Osteocyte (in vitro differentiated cells): ENCODE measurements around the gene CRIM1. TPM values are rescaled to one million over a fixed set of nuclear protein-coding genes. Genes with fewer than 3 reads are reported as not detected.
A peak's percentile ranks its signal among the peaks of the same experiment; 100 is the strongest.

Experiments used
- DNase-seq: peaks from one replicate; pipeline ENCODE4 v3.0.0; 2021; ENCODE audit warnings: mixed read lengths; ENCODE audit not compliant: unreplicated experiment; ENCODE audit errors: extremely low spot score
- H3K27ac Mint-ChIP-seq: one replicate; pipeline ENCODE4 v1.8.0; 2021; ENCODE audit warnings: mild to moderate bottlenecking, mixed read lengths; ENCODE audit not compliant: unreplicated experiment
- H3K27me3 Mint-ChIP-seq: one replicate; pipeline ENCODE4 v1.8.0; 2021; ENCODE audit warnings: mixed read lengths; ENCODE audit not compliant: unreplicated experiment
- H3K36me3 Mint-ChIP-seq: one replicate; pipeline ENCODE4 v1.8.0; 2021; ENCODE audit warnings: mixed read lengths; ENCODE audit not compliant: unreplicated experiment
- H3K4me1 Mint-ChIP-seq: one replicate; pipeline ENCODE4 v1.8.0; 2021; ENCODE audit warnings: mixed read lengths; ENCODE audit not compliant: unreplicated experiment
- H3K4me3 Mint-ChIP-seq: one replicate; pipeline ENCODE4 v1.8.0; 2021; ENCODE audit warnings: mild to moderate bottlenecking, moderate library complexity, mixed read lengths; ENCODE audit not compliant: unreplicated experiment
- H3K9me3 Mint-ChIP-seq: one replicate; pipeline ENCODE4 v1.8.0; 2021; ENCODE audit warnings: mixed read lengths; ENCODE audit not compliant: unreplicated experiment
- total RNA-seq: library from RNA; stranded (reverse); gene quantifications from 2 replicates; pipeline ENCODE4 v1.2.1, GENCODE V29; 2021
- TF ChIP-seq, protein P1 (sequence below): fragments of 200-600 bp; sonication (generic); IDR thresholded peaks from 2 replicates; pipeline ENCODE4 v1.5.0; 2021; ENCODE audit warnings: antibody characterized with exemption, mild to moderate bottlenecking, moderate library complexity

CRIM1 gene
- total RNA-seq, 1 donor from 2014 or later = 194 TPM

- H3K36me3 Mint-ChIP-seq = no peaks in the 10 kb centered on the region
- H3K9me3 Mint-ChIP-seq = no peaks in the 10 kb centered on the region
- peaks cover 94% of the 10 kb centered on the region for H3K4me1 Mint-ChIP-seq
- TF ChIP-seq, protein P1, sequence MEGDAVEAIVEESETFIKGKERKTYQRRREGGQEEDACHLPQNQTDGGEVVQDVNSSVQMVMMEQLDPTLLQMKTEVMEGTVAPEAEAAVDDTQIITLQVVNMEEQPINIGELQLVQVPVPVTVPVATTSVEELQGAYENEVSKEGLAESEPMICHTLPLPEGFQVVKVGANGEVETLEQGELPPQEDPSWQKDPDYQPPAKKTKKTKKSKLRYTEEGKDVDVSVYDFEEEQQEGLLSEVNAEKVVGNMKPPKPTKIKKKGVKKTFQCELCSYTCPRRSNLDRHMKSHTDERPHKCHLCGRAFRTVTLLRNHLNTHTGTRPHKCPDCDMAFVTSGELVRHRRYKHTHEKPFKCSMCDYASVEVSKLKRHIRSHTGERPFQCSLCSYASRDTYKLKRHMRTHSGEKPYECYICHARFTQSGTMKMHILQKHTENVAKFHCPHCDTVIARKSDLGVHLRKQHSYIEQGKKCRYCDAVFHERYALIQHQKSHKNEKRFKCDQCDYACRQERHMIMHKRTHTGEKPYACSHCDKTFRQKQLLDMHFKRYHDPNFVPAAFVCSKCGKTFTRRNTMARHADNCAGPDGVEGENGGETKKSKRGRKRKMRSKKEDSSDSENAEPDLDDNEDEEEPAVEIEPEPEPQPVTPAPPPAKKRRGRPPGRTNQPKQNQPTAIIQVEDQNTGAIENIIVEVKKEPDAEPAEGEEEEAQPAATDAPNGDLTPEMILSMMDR = no peak
- H3K27ac Mint-ChIP-seq = peak overlapping the region; percentile 91
- H3K27me3 Mint-ChIP-seq = no peaks in the 10 kb centered on the region
- DNase-seq = no peak
- peak overlapping the region; percentile 45 for H3K4me3 Mint-ChIP-seq
Measured at GRCh38 chr2:36371070-36371874, 15.7 kb downstream of the CRIM1 start.

- Mint-ChIP-seq H3K27ac (peak overlapping the region; percentile 91), H3K36me3 (no peaks in the 10 kb centered on the region)
Measured at GRCh38 chr2:36371928-36372391, 16.4 kb downstream of the CRIM1 start.

GRCh38 chr2:36373149-36373926 lies 17.8 kb downstream of the CRIM1 start:
- Mint-ChIP-seq H3K9me3 (no peaks in the 10 kb centered on the region), H3K4me1 (peaks cover 90% of the 10 kb centered on the region), H3K4me3 (peak overlapping the region; percentile 9), H3K27ac (peak overlapping the region; percentile 91), H3K36me3 (peaks cover 2% of the 10 kb centered on the region), H3K27me3 (no peaks in the 10 kb centered on the region)
- no peak for DNase-seq
- TF ChIP-seq, protein P1 = no peak

More at GRCh38 chr2:36371928-36372391, 16.4 kb downstream of the CRIM1 start:
- TF ChIP-seq, protein P1 = no peak
- no peak for DNase-seq
- Mint-ChIP-seq H3K9me3 (no peaks in the 10 kb centered on the region), H3K27me3 (no peaks in the 10 kb centered on the region), H3K4me1 (peaks cover 94% of the 10 kb centered on the region), H3K4me3 (peak overlapping the region; percentile 45)

- TF ChIP-seq, protein P1 = no peak
- Mint-ChIP-seq H3K9me3 (no peaks in the 10 kb centered on the region), H3K27me3 (no peaks in the 10 kb centered on the region), H3K36me3 (peaks cover 10% of the 10 kb centered on the region), H3K4me1 (peaks cover 87% of the 10 kb centered on the region), H3K4me3 (no peak overlapping the region), H3K27ac (no peak overlapping the region)
- no peak for DNase-seq
Measured at GRCh38 chr2:36374585-36374984, 19.0 kb downstream of the CRIM1 start.

DNA sequence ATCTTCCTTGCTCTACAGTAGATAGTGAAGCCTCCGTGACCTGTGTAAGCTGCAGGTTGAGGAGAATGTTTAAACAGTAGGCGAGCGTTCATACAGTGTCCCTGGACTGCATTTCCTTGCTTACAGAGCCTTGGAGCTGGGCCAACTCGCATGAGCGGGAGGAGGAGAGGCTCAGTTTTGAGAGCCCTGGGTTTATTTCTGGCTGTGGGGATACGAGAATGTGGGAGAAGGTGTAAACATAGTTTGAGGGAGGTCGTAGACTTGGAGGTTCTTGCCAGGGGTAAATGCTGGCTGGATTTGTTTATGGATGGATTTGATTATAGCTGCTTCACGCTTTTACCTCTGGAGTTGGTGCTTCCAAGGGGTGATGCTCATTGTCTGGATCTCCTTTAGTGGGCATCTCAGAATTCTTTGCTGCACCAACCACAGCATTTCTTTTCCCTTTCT lies 20.8 kb downstream of the CRIM1 start:
- Mint-ChIP-seq H3K36me3 (peaks cover 13% of the 10 kb centered on the region), H3K27me3 (no peaks in the 10 kb centered on the region), H3K27ac (peak overlapping the region; percentile 70), H3K4me3 (peak overlapping the region; percentile 11), H3K9me3 (no peaks in the 10 kb centered on the region), H3K4me1 (peaks cover 87% of the 10 kb centered on the region)
- DNase-seq = no peak
- TF ChIP-seq, protein P1 = no peak
